HG02970 (cell line): Measurements from ENCODE around the gene FOCAD.

Experiments
- ATAC-seq: cut with Tn5 transposase; IDR thresholded peaks from one replicate; pipeline ENCODE4 v1.9.1; 2021; ENCODE audit warnings: mild to moderate bottlenecking, moderate library complexity, moderate number of reproducible peaks; ENCODE audit not compliant: unreplicated experiment, low FRiP score

Gene FOCAD

GRCh38 chr9:20989923-20990341 is 305.9 kb downstream of the FOCAD start:
- no peak for ATAC-seq

DNA sequence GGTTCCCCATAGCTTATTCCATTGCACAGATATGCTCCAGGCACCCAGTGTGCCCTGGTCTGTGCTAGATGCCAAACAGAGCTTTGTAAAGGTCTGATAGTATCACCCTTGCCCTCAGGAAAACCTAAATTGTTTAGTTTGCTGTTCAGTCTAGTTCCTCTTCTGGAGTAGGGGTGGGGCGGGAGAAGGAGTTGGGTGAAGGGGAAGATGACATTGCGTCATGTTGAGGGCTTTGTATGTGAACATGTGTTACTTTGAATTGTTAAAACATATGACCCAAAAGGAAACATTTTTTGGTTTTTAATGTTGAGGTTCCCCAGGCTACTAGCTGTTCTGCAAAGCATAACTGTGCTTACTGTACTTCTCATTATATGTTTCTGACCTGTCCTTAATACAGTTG is 306.8 kb downstream of the FOCAD start:
- no peak for ATAC-seq

- no peak for ATAC-seq
Measured at GRCh38 chr9:20994486-20994885, 310.4 kb downstream of the FOCAD start.

DNA sequence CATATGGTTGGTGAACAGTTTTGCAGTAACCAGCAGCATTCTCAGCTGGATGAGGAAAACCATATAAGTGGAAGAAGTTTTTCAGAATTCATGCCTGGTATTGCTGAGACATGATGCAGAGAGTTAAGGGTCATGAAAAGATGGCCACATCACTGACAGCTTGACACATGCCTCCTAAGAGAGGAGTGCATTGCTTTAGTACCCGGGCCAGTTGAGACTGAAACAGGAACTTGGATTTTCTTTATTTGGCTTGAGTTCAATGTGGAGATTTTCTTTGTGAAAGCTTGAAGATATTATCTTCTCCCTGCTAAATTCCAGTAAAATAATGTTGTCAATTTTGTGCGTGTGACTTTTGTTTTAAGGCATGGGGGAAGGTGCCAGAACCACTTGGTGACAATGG is 311.6 kb downstream of the FOCAD start:
- no peak for ATAC-seq

GRCh38 chr9:20996809-20997208 is 312.8 kb downstream of the FOCAD start:
- no peak for ATAC-seq

GRCh38 chr9:20997503-20998076 is 313.5 kb downstream of the FOCAD start:
- ATAC-seq, result no peak

- no peak for ATAC-seq
Measured at GRCh38 chr9:21001581-21001980, 317.5 kb downstream of the FOCAD start.

DNA sequence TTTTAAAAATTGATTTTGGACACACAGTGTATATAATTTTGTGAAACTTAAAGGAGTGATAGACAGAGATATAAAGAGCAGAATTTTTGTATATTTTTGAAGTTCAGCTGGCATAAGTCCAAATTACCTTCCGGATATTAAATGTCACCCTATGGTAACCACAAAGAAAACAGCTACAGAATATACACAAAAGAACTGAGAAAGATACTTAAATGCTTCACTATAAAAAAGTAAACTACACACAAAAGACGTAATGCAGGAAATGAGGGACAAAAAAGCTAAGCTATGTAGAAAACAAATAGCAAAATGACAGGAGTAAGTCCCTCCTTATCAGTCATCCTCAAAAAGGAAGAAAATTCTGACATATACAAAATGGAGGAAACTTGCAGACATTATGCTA is 318.0 kb downstream of the FOCAD start:
- ATAC-seq, result no peak

DNA sequence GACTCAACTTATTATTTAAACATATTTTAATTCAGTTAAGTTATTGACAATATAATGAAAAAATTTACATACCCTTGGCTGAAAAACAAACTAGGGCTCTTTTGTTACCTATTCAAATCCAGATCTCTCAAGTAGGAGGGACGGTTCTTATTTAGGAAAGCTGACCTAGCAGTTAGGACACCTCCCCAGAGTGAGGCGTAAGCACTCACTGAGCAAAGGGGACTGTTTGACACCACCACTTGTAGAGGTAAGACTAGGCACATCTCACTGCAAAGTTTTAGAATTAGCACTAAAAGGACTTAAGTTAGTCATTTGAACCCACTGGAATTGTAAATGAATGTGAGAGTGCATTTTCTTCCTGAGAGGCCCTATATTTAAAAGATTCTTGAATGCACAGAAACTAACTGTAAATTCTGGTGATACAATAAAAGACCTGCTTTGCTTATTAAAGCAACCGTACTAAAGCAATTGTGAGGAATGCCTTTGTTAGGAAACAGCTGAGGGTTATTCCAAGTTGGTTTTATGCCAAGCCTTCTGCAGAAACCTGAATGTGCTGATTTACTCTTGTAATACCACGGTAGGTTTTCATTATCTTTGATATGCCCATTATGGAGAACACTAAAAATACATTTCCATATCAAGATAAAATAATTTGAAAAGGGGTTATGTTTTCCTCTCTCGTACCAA is 331.2 kb downstream of the FOCAD start:
- no peak for ATAC-seq

DNA sequence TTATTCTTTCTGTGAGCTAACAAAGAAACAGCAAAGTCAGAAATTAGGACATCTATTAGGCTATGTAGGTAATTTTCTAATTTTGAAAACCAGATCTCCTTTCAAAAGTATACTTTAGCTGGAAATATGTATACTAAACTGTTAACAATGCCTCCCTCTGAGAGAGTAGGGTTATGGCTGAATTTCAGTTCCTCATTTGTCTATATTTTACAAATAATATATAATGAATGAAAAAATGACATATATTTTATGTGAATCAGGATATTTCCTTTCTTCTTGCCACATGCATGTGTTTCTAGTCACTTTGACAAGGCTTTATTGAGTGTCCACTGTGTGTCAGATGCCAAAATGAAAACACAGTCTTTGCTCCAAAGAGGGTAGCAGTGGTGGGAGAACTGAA is 331.9 kb downstream of the FOCAD start:
- ATAC-seq, result no peak

- no peak for ATAC-seq
Measured at GRCh38 chr9:21016701-21017491, 332.8 kb downstream of the FOCAD start.

DNA sequence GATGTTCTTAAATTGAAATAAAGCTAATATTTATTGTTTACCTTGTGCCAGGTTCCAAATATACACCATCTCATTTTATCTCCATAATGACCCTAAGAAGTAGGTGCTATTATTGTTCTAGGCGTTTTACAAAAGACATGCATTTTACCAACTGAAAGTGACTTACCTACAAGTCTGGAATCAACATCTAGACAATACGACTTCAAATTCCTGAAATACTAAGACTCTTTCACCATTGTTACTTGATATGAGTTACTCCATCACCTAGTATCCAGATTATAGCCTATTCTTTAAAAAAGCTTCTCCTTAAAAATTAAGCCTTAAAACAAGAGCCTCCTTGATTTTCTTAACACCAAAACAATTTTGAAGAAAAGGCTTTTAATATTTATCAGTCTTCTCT is 334.1 kb downstream of the FOCAD start:
- no peak for ATAC-seq

DNA sequence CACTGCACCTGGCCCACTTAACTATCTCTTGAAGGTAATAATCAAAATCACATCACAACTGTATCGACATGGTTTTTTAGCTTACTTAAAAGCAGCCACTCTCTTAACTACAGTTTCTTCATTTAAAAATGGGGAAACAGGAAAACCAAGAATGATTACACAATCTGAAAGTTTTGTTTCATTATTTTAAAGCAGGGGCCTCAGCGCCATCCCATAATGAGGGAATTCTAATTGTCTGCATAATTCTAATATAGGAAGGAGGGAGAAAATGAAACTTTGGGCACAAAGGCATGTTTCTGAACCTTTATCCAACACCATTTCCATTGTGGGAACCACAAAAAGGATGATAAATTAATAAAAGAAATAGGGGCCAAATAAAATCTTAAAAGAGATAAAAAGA is 339.8 kb downstream of the FOCAD start:
- no peak for ATAC-seq

DNA sequence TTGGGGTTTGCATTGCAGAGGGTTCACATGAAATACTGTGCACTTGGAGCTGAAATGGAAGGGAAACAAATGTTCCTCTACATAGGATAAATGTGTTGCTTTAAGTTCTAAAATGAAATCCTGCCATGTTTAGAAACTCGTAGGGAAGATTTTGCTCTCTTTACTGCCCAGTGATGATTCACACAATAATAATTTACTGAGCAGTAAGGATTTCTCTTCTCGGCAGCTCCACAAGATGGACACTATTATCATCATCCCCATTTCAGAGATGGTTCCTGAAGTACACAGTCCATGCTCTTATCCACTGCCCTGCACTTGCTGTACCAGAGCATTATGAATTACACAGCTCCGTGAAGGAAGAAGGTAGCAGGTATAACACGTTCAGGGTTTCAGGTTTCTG is 343.2 kb downstream of the FOCAD start:
- no peak for ATAC-seq

DNA sequence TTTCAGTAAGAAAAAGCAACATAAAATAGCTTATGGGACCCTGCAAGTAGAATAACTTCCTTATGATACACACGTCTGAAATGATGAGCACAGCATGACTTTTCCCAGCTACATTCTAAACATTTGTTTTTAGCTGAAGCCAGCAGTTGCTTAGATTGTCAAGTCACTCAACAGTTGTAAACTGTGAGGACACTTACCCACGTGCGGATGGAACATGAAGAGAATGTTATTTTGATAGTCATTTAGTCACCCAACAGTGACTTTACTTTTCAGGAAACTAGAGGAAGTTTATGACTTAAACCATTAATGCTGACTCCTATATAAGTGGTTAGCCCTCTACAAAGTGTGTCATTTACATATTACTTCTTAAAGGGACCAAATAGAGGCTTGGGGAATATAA is 344.4 kb downstream of the FOCAD start:
- ATAC-seq, result no peak

- ATAC-seq, result no peak
Measured at GRCh38 chr9:21029661-21030060, 345.6 kb downstream of the FOCAD start.

DNA sequence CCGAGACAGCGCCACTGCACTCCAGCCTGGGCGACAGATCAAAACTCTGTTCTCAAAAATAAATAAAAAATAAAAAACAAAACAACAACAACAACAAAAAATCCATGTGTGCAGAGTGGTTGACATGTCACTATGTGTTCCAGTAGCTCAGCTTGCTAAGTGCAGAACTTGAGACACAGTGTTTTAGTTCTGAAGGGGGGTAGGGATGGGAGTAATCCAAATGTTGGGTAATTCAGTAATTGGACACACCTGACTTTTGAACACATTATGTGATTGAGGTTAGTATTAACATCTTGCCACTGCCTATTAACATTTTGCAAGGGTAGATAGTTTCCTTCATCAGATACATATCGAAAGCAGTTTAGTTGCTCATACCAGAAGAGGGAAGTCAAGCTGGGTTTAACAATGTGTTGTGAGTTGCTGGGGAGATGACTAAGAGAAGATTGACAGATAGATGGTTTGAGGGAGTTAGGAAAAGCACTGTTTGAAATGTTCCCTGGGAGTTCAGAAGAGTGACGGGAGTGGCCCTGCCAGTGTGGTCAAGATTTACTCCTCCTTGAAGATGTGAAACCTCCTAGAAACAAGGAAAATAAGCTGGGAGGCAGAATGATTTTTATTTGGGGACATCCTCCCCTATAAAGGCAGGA is 346.5 kb downstream of the FOCAD start:
- ATAC-seq, result peak; percentile 59

DNA sequence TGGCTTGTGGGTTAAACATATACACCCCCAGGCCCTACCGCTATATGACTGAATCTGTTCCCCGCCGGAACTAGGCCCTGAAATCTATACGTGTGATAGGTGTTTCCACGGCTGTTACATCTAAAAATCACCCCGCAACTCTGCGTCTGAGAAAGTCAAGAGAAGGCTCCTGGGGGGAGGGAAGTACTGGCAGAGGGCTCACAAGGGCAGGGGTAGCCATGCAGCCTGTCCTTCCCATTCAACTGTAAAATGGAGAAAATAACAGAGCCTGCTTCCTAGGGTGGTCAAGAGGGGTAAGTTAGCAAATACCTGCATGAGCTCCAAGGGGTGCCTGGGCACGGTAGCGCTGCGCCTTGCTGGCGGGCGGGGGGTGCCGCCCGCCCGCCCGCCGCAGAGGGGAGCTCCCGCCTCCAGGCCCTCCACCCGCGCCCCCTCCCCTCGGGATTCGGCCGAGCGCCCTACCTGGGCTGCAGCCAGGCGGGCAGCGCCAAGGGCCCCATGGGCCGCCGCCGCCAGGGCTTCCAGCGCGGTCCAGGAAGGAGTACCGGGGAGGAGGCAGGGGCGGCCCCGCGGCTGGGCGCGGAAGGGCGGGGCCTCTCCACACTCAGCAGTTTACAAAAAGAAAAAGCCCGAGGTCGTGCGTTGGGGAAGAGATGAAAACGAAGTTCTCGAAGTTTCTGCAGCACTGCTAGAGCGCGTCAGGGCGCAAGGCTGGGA is 347.2 kb downstream of the FOCAD start, which contains the start of gene HACD4:
TSS of gene HACD4 (minus strand) at position 550 of the 717 bp plus-strand sequence. CDS start at position 500, 50 bp downstream.
- peak; percentile 58 for ATAC-seq

- ATAC-seq, result no peak
Measured at GRCh38 chr9:21031808-21032183, 347.7 kb downstream of the FOCAD start.

GRCh38 chr9:21037278-21037677 is 353.2 kb downstream of the FOCAD start:
- no peak for ATAC-seq
